ENCODE data around the gene ACTN3. TPM values are rescaled to one million over a fixed set of nuclear protein-coding genes. Genes with fewer than 3 reads are reported as not detected.

The ACTN3 gene
- total and polyA plus RNA-seq, 2 donors (not counting 1 experiment from before 2014, with no cell fraction given), result under 0.01 TPM; not detected in 1

GRCh38 chr11:66564538-66564937 lies 17.8 kb downstream of the ACTN3 start:
- H3K79me2 ChIP-seq (ENCODE audit: control insufficient read depth, insufficient read depth, low read length), result no peaks in the 10 kb centered on the region
- TF ChIP-seq CTCF (conservative IDR thresholded peaks at IDR 0.05 in 1 of 2, IDR thresholded peaks at IDR 0.05 in 1 of 2; ENCODE audit: low read depth in 1 of 2, low read length in 2 of 2) (no peak), EZH2 (IDR thresholded peaks at IDR 0.05; ENCODE audit: low read length, missing control alignments) (no peak)
- no peak for DNase-seq (ENCODE audit: low read depth in 2 of 2)

GRCh38 chr11:66564984-66565383 lies 18.3 kb downstream of the ACTN3 start:
- H3K9me3 ChIP-seq (ENCODE audit: control insufficient read depth, insufficient read depth, low read depth, low read length), result no peaks in the 10 kb centered on the region
- H3K36me3 ChIP-seq (ENCODE audit: control insufficient read depth, insufficient read depth, low read length), result no peaks in the 10 kb centered on the region
- H4K20me1 ChIP-seq (ENCODE audit: control insufficient read depth, extremely low read depth, insufficient read depth, low read length), result no peaks in the 10 kb centered on the region
- no peak overlapping the region for H3K4me2 ChIP-seq (ENCODE audit: extremely low read depth, insufficient read depth, low read length)
- H3K4me3 ChIP-seq (replicated peaks in 1 of 4; ENCODE audit: control extremely low read depth in 1 of 4, insufficient read depth in 1 of 4, low read depth in 3 of 4, low read length in 4 of 4), result no peak overlapping the region
- no peaks in the 10 kb centered on the region for H3K4me1 ChIP-seq (ENCODE audit: control insufficient read depth, extremely low read depth, insufficient read depth, low read length)
- no peak overlapping the region for H2AFZ ChIP-seq (ENCODE audit: low read length)
- H3K27me3 ChIP-seq (ENCODE audit: control insufficient read depth, insufficient read depth, low read length), result peaks cover 9% of the 10 kb centered on the region
- no peaks in the 10 kb centered on the region for H3K79me2 ChIP-seq (ENCODE audit: control insufficient read depth, insufficient read depth, low read length)
- no peak for DNase-seq (ENCODE audit: low read depth in 2 of 2)
- no peak overlapping the region for H3K9ac ChIP-seq (ENCODE audit: insufficient read depth, low read length)
- no peak overlapping the region for H3K27ac ChIP-seq (ENCODE audit: insufficient read depth, low read length)
- no peak for TF ChIP-seq EZH2 (IDR thresholded peaks at IDR 0.05; ENCODE audit: low read length, missing control alignments)
- no peak for TF ChIP-seq CTCF (conservative IDR thresholded peaks at IDR 0.05 in 1 of 2, IDR thresholded peaks at IDR 0.05 in 1 of 2; ENCODE audit: low read depth in 1 of 2, low read length in 2 of 2)

More at GRCh38 chr11:66564538-66564937, 17.8 kb downstream of the ACTN3 start:
- H3K9ac ChIP-seq (ENCODE audit: insufficient read depth, low read length), result no peak overlapping the region
- peaks cover 10% of the 10 kb centered on the region for H3K27me3 ChIP-seq (ENCODE audit: control insufficient read depth, insufficient read depth, low read length)
- no peaks in the 10 kb centered on the region for H4K20me1 ChIP-seq (ENCODE audit: control insufficient read depth, extremely low read depth, insufficient read depth, low read length)
- no peak overlapping the region for H2AFZ ChIP-seq (ENCODE audit: low read length)
- H3K27ac ChIP-seq (ENCODE audit: insufficient read depth, low read length), result no peak overlapping the region
- no peak overlapping the region for H3K4me3 ChIP-seq (replicated peaks in 1 of 4; ENCODE audit: control extremely low read depth in 1 of 4, insufficient read depth in 1 of 4, low read depth in 3 of 4, low read length in 4 of 4)
- no peaks in the 10 kb centered on the region for H3K36me3 ChIP-seq (ENCODE audit: control insufficient read depth, insufficient read depth, low read length)
- H3K4me1 ChIP-seq (ENCODE audit: control insufficient read depth, extremely low read depth, insufficient read depth, low read length), result no peaks in the 10 kb centered on the region
- H3K4me2 ChIP-seq (ENCODE audit: extremely low read depth, insufficient read depth, low read length), result no peak overlapping the region
- H3K9me3 ChIP-seq (ENCODE audit: control insufficient read depth, insufficient read depth, low read depth, low read length), result no peaks in the 10 kb centered on the region

GRCh38 chr11:66566221-66566620 lies 19.5 kb downstream of the ACTN3 start:
- TF ChIP-seq CTCF (conservative IDR thresholded peaks at IDR 0.05 in 1 of 2, IDR thresholded peaks at IDR 0.05 in 1 of 2; ENCODE audit: low read depth in 1 of 2, low read length in 2 of 2), result no peak
- TF ChIP-seq EZH2 (IDR thresholded peaks at IDR 0.05; ENCODE audit: low read length, missing control alignments), result no peak
- H3K4me2 ChIP-seq (ENCODE audit: extremely low read depth, insufficient read depth, low read length), result no peak overlapping the region
- peaks cover 4% of the 10 kb centered on the region for H3K27me3 ChIP-seq (ENCODE audit: control insufficient read depth, insufficient read depth, low read length)
- H2AFZ ChIP-seq (ENCODE audit: low read length), result no peak overlapping the region
- H3K9me3 ChIP-seq (ENCODE audit: control insufficient read depth, insufficient read depth, low read depth, low read length), result no peaks in the 10 kb centered on the region
- no peaks in the 10 kb centered on the region for H3K4me1 ChIP-seq (ENCODE audit: control insufficient read depth, extremely low read depth, insufficient read depth, low read length)
- no peak overlapping the region for H3K4me3 ChIP-seq (replicated peaks in 1 of 4; ENCODE audit: control extremely low read depth in 1 of 4, insufficient read depth in 1 of 4, low read depth in 3 of 4, low read length in 4 of 4)
- no peaks in the 10 kb centered on the region for H4K20me1 ChIP-seq (ENCODE audit: control insufficient read depth, extremely low read depth, insufficient read depth, low read length)
- H3K9ac ChIP-seq (ENCODE audit: insufficient read depth, low read length), result no peak overlapping the region
- no peaks in the 10 kb centered on the region for H3K79me2 ChIP-seq (ENCODE audit: control insufficient read depth, insufficient read depth, low read length)
- H3K27ac ChIP-seq (ENCODE audit: insufficient read depth, low read length), result no peak overlapping the region
- no peaks in the 10 kb centered on the region for H3K36me3 ChIP-seq (ENCODE audit: control insufficient read depth, insufficient read depth, low read length)
- no peak for DNase-seq (ENCODE audit: low read depth in 2 of 2)

All from fibroblast of lung (primary cell).